NCI-H226 (cell line): ENCODE results near the gene ZBTB48.
"Not testable (repeated sequence)": the region's sequence is repeated elsewhere in the genome, so short reads cannot be mapped to it uniquely, and the experiment has no call there.

Experiments used
- DNase-seq: peaks from one replicate; pipeline ENCODE4 v3.0.0-alpha.2; 2015

The ZBTB48 gene

GRCh38 chr1:6635910-6636760, 56.3 kb downstream of the ZBTB48 start:
- DNase-seq: no peak

- not testable (repeated sequence) for DNase-seq
These were observed 57.0 kb downstream of the ZBTB48 start for GRCh38 chr1:6636778-6637177.

GRCh38 chr1:6637770-6638169, 58.0 kb downstream of the ZBTB48 start:
- no peak for DNase-seq

GRCh38 chr1:6638226-6638625, 58.4 kb downstream of the ZBTB48 start:
- DNase-seq: no peak
